ENCODE measurements around the gene D2HGDH. TPM values are rescaled to one million over a fixed set of nuclear protein-coding genes. Genes with fewer than 3 reads are reported as not detected.

Gene D2HGDH
- total and polyA plus RNA-seq, 2 of the 13 experiments (the other 11 are each of a cell fraction or from before 2014, with no cell fraction given), result 19.2 to 20.3 TPM

GRCh38 chr2:241809383-241810306, 75.2 kb downstream of the D2HGDH start (continued):
- 0 out of 2 replicates have a peak, but pooled peaks have one; percentile 2 for TF ChIP-seq ZBTB3 (CRISPR knock-in tag; IDR thresholded peaks at IDR 0.05; ENCODE audit: borderline replicate concordance, low read depth)
- TF ChIP-seq ELF1 (CRISPR knock-in tag; IDR thresholded peaks at IDR 0.05), result no peak
- no peak; the same call in 1 of the 2 replicates for TF ChIP-seq ZNF280B (CRISPR knock-in tag; IDR thresholded peaks at IDR 0.05; ENCODE audit: borderline replicate concordance)
- TF ChIP-seq TBX2 (CRISPR knock-in tag; IDR thresholded peaks at IDR 0.05; ENCODE audit: borderline replicate concordance), result no peak
- TF ChIP-seq, protein P1, sequence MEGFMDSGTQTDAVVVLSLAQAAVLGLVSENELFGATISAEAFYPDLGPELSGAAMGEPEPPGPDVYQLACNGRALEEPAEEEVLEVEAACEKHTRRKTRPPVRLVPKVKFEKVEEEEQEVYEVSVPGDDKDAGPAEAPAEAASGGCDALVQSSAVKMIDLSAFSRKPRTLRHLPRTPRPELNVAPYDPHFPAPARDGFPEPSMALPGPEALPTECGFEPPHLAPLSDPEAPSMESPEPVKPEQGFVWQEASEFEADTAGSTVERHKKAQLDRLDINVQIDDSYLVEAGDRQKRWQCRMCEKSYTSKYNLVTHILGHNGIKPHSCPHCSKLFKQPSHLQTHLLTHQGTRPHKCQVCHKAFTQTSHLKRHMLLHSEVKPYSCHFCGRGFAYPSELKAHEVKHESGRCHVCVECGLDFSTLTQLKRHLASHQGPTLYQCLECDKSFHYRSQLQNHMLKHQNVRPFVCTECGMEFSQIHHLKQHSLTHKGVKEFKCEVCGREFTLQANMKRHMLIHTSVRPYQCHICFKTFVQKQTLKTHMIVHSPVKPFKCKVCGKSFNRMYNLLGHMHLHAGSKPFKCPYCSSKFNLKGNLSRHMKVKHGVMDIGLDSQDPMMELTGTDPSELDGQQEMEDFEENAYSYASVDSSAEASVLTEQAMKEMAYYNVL (CRISPR knock-in tag; IDR thresholded peaks at IDR 0.05; ENCODE audit: borderline replicate concordance), result no peak
- TF ChIP-seq GABPA (IDR thresholded peaks at IDR 0.05; ENCODE audit: low read depth, low read length), result no peak
- no peak for TF ChIP-seq GABPA (CRISPR knock-in tag; IDR thresholded peaks at IDR 0.05; ENCODE audit: low read depth)
- no peak for TF ChIP-seq PAWR (CRISPR knock-in tag; IDR thresholded peaks at IDR 0.05; ENCODE audit: borderline replicate concordance)
- TF ChIP-seq ZNF569 (CRISPR knock-in tag; IDR thresholded peaks at IDR 0.05; ENCODE audit: borderline replicate concordance), result no peak
- no peak for TF ChIP-seq BHLHE40 (IDR thresholded peaks at IDR 0.05; ENCODE audit: low read length)
- TF ChIP-seq AGO2 (optimal IDR thresholded peaks at IDR 0.05; ENCODE audit: low read depth, low read length), result no peak
- TF ChIP-seq, protein P2, sequence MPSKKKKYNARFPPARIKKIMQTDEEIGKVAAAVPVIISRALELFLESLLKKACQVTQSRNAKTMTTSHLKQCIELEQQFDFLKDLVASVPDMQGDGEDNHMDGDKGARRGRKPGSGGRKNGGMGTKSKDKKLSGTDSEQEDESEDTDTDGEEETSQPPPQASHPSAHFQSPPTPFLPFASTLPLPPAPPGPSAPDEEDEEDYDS (CRISPR knock-in tag; IDR thresholded peaks at IDR 0.05), result no peak
- 0 out of 2 replicates have a peak, but pooled peaks have one; percentile 33 for TF ChIP-seq THAP7 (CRISPR knock-in tag; IDR thresholded peaks at IDR 0.05)
- TF ChIP-seq, protein P3, sequence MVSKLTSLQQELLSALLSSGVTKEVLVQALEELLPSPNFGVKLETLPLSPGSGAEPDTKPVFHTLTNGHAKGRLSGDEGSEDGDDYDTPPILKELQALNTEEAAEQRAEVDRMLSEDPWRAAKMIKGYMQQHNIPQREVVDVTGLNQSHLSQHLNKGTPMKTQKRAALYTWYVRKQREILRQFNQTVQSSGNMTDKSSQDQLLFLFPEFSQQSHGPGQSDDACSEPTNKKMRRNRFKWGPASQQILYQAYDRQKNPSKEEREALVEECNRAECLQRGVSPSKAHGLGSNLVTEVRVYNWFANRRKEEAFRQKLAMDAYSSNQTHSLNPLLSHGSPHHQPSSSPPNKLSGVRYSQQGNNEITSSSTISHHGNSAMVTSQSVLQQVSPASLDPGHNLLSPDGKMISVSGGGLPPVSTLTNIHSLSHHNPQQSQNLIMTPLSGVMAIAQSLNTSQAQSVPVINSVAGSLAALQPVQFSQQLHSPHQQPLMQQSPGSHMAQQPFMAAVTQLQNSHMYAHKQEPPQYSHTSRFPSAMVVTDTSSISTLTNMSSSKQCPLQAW (CRISPR knock-in tag; IDR thresholded peaks at IDR 0.05), result no peak
- TF ChIP-seq ZNF775 (CRISPR knock-in tag; IDR thresholded peaks at IDR 0.05; ENCODE audit: borderline replicate concordance), result no peak
- TF ChIP-seq, protein P4, sequence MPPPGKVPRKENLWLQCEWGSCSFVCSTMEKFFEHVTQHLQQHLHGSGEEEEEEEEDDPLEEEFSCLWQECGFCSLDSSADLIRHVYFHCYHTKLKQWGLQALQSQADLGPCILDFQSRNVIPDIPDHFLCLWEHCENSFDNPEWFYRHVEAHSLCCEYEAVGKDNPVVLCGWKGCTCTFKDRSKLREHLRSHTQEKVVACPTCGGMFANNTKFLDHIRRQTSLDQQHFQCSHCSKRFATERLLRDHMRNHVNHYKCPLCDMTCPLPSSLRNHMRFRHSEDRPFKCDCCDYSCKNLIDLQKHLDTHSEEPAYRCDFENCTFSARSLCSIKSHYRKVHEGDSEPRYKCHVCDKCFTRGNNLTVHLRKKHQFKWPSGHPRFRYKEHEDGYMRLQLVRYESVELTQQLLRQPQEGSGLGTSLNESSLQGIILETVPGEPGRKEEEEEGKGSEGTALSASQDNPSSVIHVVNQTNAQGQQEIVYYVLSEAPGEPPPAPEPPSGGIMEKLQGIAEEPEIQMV (CRISPR knock-in tag; IDR thresholded peaks at IDR 0.05; ENCODE audit: low read depth), result no peak
- TF ChIP-seq ZNF513 (CRISPR knock-in tag; conservative IDR thresholded peaks at IDR 0.05), result no peak
- TF ChIP-seq ZC3H13 (CRISPR knock-in tag; IDR thresholded peaks at IDR 0.05), result 0 out of 2 replicates have a peak, but pooled peaks have one; percentile 3

Measured in HepG2 (cell line).